ENCODE results near the gene HSDL2. TPM values are rescaled to one million over a fixed set of nuclear protein-coding genes. Genes with fewer than 3 reads are reported as not detected.

The HSDL2 gene
- total and polyA plus RNA-seq, 10 of the 15 experiments (the other 5 are each of a cell fraction or from before 2014, with no cell fraction given), result 20.9 to 46.1 (median 27.0) TPM

DNA sequence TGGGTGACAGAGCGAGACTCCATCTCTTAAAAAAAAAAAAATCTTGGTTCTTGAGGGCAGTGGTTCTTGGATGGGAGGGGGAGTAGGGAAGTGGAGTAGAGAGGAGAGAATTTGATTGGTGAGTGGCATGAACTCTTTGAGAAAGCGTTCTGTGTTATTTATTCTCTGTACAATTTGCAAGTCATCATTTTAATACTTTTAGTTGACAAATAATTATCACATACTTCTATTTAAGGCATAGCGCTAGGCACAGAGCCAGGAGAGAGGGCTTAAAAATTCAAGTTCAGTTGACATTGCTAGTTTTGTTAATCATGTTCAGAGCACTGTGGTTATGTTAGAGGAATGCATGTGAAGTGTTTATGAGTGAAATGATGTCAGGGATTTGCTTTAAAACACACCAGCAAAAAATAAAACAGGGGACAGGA is 24.6 kb downstream of the HSDL2 start:
- Histone ChIP-seq H3K36me3 (ENCODE audit: control insufficient read depth in 2 of 2, insufficient read depth in 2 of 2, low read length in 1 of 2) (peaks cover 0 to 6% of the 10 kb centered on the region in 2 experiments; a peak in 1 of 4 replicates), H3K4me3 (no peak overlapping the region), H3K27ac (ENCODE audit: control insufficient read depth, insufficient read depth) (no peak overlapping the region), H4K20me1 (ENCODE audit: control insufficient read depth, insufficient read depth) (no peaks in the 10 kb centered on the region), H3K27me3 (replicated peaks in 1 of 2; ENCODE audit: control insufficient read depth in 2 of 2, insufficient read depth in 2 of 2, low read length in 1 of 2) (no peaks in the 10 kb centered on the region), H2AFZ (ENCODE audit: control insufficient read depth, low read depth, low read length) (no peak overlapping the region), H3K4me2 (ENCODE audit: control insufficient read depth, insufficient read depth) (no peak overlapping the region), H3K9ac (ENCODE audit: control insufficient read depth, insufficient read depth, low read length) (no peak overlapping the region), H3K9me3 (replicated peaks; ENCODE audit: control insufficient read depth, insufficient read depth, low read length) (no peaks in the 10 kb centered on the region), H3K4me1 (ENCODE audit: control insufficient read depth, insufficient read depth, low read length) (no peaks in the 10 kb centered on the region), H3K79me2 (ENCODE audit: control insufficient read depth, insufficient read depth, low read length) (no peaks in the 10 kb centered on the region)
- DNase-seq (ENCODE audit: low read depth, low spot score) (no peak), FAIRE-seq (no peak), ATAC-seq (no peak)
- BruUV-seq (replicated peaks), result no TSS peak
- in situ Hi-C loops (cut with MboI) (no loop called here), intact Hi-C loops (cut with micrococcal nuclease; ENCODE audit: unreplicated experiment) (no loop called here)
- ChIA-PET SMC1A (ENCODE audit: uncharacterized antibody, unreplicated experiment) (interaction anchor here (0.6 kb wide), 1 partner anchor 18 kb away, joined by 3 read pairs; no protein-coding TSS in a partner anchor), RAD21 (ENCODE audit: unreplicated experiment) (no interaction called here), CTCF (interaction anchor here (0.9 to 1.2 kb wide), 2 partner anchors 39 to 306 kb away, joined by 3 to 4 read pairs; no protein-coding TSS in a partner anchor), POLR2A (no interaction called here)
- 87% methylated on average over 3 of the region's 3 CpGs for WGBS (ENCODE audit: insufficient coverage, insufficient replicate concordance, low lambda C conversion rate, missing lambda C conversion rate)
- TF ChIP-seq FOXM1 (IDR thresholded peaks at IDR 0.05; ENCODE audit: low read depth, low read length), result no peak
- no peak for TF ChIP-seq ATF2 (IDR thresholded peaks at IDR 0.05; ENCODE audit: low read length)
- TF ChIP-seq ZNF207 (IDR thresholded peaks at IDR 0.05; ENCODE audit: borderline replicate concordance), result no peak
- no peak for TF ChIP-seq BMI1 (IDR thresholded peaks at IDR 0.05; ENCODE audit: borderline replicate concordance)
- TF ChIP-seq CHD1 (IDR thresholded peaks at IDR 0.05; ENCODE audit: low read depth, low read length), result no peak
- TF ChIP-seq EGR1 (IDR thresholded peaks at IDR 0.05; ENCODE audit: borderline replicate concordance in 1 of 2, low read depth in 2 of 2, low read length in 2 of 2), result no peak
- TF ChIP-seq, protein P1, sequence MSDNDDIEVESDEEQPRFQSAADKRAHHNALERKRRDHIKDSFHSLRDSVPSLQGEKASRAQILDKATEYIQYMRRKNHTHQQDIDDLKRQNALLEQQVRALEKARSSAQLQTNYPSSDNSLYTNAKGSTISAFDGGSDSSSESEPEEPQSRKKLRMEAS (IDR thresholded peaks at IDR 0.05; ENCODE audit: low read depth, low read length), result no peak
- no peak for TF ChIP-seq MLLT1 (IDR thresholded peaks at IDR 0.05)
- TF ChIP-seq, protein P2, sequence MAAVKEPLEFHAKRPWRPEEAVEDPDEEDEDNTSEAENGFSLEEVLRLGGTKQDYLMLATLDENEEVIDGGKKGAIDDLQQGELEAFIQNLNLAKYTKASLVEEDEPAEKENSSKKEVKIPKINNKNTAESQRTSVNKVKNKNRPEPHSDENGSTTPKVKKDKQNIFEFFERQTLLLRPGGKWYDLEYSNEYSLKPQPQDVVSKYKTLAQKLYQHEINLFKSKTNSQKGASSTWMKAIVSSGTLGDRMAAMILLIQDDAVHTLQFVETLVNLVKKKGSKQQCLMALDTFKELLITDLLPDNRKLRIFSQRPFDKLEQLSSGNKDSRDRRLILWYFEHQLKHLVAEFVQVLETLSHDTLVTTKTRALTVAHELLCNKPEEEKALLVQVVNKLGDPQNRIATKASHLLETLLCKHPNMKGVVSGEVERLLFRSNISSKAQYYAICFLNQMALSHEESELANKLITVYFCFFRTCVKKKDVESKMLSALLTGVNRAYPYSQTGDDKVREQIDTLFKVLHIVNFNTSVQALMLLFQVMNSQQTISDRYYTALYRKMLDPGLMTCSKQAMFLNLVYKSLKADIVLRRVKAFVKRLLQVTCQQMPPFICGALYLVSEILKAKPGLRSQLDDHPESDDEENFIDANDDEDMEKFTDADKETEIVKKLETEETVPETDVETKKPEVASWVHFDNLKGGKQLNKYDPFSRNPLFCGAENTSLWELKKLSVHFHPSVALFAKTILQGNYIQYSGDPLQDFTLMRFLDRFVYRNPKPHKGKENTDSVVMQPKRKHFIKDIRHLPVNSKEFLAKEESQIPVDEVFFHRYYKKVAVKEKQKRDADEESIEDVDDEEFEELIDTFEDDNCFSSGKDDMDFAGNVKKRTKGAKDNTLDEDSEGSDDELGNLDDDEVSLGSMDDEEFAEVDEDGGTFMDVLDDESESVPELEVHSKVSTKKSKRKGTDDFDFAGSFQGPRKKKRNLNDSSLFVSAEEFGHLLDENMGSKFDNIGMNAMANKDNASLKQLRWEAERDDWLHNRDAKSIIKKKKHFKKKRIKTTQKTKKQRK (IDR thresholded peaks at IDR 0.05; ENCODE audit: low read depth, low read length), result no peak
- no peak for TF ChIP-seq ELK1 (IDR thresholded peaks at IDR 0.05; ENCODE audit: low read depth, low read length)
- TF ChIP-seq POU2F2 (IDR thresholded peaks at IDR 0.05; ENCODE audit: borderline replicate concordance, low read depth, low read length), result no peak
- TF ChIP-seq ATF7 (IDR thresholded peaks at IDR 0.05; ENCODE audit: low read depth), result no peak
- no peak for TF ChIP-seq FOS (IDR thresholded peaks at IDR 0.05; ENCODE audit: borderline replicate concordance, extremely low read depth, insufficient read length)
- TF ChIP-seq BCL3 (IDR thresholded peaks at IDR 0.05; ENCODE audit: borderline replicate concordance, insufficient read depth, low read depth, low read length, poor library complexity, severe bottlenecking), result no peak
- no peak for TF ChIP-seq ZBED1 (IDR thresholded peaks at IDR 0.05; ENCODE audit: borderline replicate concordance)
- TF ChIP-seq NBN (IDR thresholded peaks at IDR 0.05), result no peak
